LNCAP (cell line): Measurements from ENCODE around the gene ZNF777.

ENCODE experiments used
- CTCF ChIP-seq: fragments of 450-650 bp; IDR thresholded peaks from 2 replicates; pipeline ENCODE4 v1.5.1; 2017; ENCODE audit warnings: mild to moderate bottlenecking

ZNF777 gene

GRCh38 chr7:149460493-149461277, at the start of gene ZNF777:
Gene ZNF777, minus strand, starts transcription at chr7:149461062. Its CDS starts 5,040 bp downstream, at chr7:149456022.
- TF ChIP-seq CTCF = peak; percentile 69

- no peak for TF ChIP-seq CTCF
Measured at GRCh38 chr7:149510248-149510647, 49.4 kb upstream of the ZNF777 start.

DNA sequence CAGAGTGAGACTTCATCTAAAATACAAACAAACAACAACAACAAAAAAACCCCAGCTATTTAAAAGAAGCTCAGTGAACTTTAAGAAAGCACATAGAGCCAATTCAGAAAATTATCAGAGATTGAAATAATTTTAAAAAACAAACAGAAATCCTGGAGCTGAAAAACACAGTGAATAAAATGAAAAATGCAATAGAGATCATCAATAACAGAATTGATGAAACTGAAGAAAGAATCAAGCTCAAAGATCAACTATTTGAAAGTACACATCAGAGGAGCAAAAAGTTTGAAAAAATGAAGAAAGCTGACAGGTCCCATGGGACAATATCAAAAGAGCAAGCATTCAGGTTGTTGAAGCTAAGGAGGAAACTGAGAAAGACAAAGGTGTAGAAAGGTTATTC, 48.9 kb upstream of the ZNF777 start:
- no peak for TF ChIP-seq CTCF

GRCh38 chr7:149505551-149505950, 44.7 kb upstream of the ZNF777 start:
- TF ChIP-seq CTCF = no peak

DNA sequence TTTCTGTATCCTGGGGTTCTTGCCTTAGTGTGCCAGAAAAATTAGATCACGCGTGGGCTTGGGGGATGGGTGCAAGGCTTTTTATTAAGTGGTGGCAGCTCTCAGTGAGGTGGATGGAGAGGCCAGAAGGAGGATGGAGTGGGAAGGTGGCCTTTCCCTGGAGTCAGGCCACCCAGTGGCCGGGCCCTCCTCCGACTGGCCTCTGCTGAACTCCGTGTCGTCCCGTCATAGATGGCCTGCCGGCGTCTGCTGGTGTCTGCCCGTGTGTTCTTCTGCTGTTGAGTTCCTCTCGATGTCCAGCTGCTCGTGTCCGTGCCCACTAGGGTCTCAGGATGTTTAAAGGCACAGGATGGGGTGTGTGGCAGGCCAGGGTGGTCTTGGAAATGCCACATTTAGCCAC, 40.8 kb upstream of the ZNF777 start:
- no peak for TF ChIP-seq CTCF

GRCh38 chr7:149500910-149501309, 40.0 kb upstream of the ZNF777 start:
- TF ChIP-seq CTCF = no peak

- TF ChIP-seq CTCF = no peak
Measured at GRCh38 chr7:149500201-149500600, 39.3 kb upstream of the ZNF777 start.

DNA sequence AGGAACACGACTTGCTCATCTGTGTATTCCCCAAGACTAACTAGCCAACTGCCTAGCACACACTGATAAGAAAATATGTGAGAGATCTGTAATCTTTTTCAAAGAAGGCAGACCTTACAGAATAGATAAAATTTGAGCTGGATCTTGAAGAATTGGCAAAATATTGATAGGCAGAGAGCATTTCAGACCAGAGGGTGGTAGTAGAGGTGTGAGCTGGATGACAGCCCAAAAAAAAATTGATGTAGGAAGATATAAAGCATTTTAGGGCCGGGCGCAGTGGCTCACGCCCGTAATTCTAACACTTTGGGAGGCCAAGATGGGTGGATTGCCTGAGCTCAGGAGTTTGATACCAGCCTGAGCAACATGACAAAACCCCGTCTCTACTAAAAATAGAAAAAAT, 37.9 kb upstream of the ZNF777 start:
- TF ChIP-seq CTCF = no peak
